C4-2B (cell line): ENCODE measurements around the gene SP4.

Experiments
- CTCF ChIP-seq: fragments of 450-650 bp; conservative IDR thresholded peaks from 2 replicates; pipeline ENCODE4 v1.5.1; 2017; ENCODE audit warnings: mild to moderate bottlenecking
- ZFX ChIP-seq: fragments of 450-650 bp; IDR thresholded peaks from 2 replicates; pipeline ENCODE4 v1.6.1; 2017

- TF ChIP-seq CTCF (no peak), ZFX (no peak)
These were observed 35.6 kb downstream of the SP4 start for GRCh38 chr7:21463524-21463923.
